Ascending aorta (tissue), 2 donors: Measurements from ENCODE around the gene ATP1B1. TPM values are rescaled to one million over a fixed set of nuclear protein-coding genes. Genes with fewer than 3 reads are reported as not detected.
"Not testable (repeated sequence)": the region's sequence is repeated elsewhere in the genome, so short reads cannot be mapped to it uniquely, and the experiment has no call there.

Experiments
- DNase-seq, 2 donors: peaks; one replicate each; pipeline ENCODE4 v3.0.0-alpha.2; 2019; ENCODE audit warnings: low spot score in 2 of 2
- H3K27ac ChIP-seq, 2 donors: fragments of 200-600 bp; sonication (generic); one replicate each; pipeline ENCODE4 v1.5.1; 2016 to 2017; ENCODE audit warnings: mild to moderate bottlenecking in 1 of 2
- H3K27me3 ChIP-seq: fragments of 200-600 bp; sonication (generic); one replicate; pipeline ENCODE4 v1.5.1; 2017
- H3K36me3 ChIP-seq, 2 donors: fragments of 200-600 bp; sonication (generic); one replicate each; pipeline ENCODE4 v1.5.1; 2016
- H3K4me1 ChIP-seq, 2 donors: fragments of 200-600 bp; sonication (generic); one replicate each; pipeline ENCODE4 v1.5.1; 2016 to 2017; ENCODE audit warnings: mild to moderate bottlenecking in 1 of 2
- H3K4me3 ChIP-seq, 2 donors: fragments of 200-600 bp; sonication (generic); one replicate each; pipeline ENCODE4 v1.5.1; 2016 to 2017; ENCODE audit warnings: mild to moderate bottlenecking in 1 of 2
- H3K9me3 ChIP-seq, 2 donors: fragments of 200-600 bp; sonication (generic); one replicate each; pipeline ENCODE4 v1.5.1; 2016
- intact Hi-C: fragments of 100-400 bp; cut with DNase I; formaldehyde crosslinking; loops from one replicate; pipeline ENCODE4 v1.15.1; 2023
- total RNA-seq: library from RNA; depleted of rRNA; stranded (reverse); fragments of >200 nt; gene quantifications from one replicate; pipeline ENCODE4 v1.1.0, GENCODE V29; 2016
- TF ChIP-seq, protein P1 (sequence below), 3 experiments: fragments of 200-600 bp in 2 of 3; fragments of 450-650 bp in 1 of 3; sonication (generic) in 2 of 3; IDR thresholded peaks; one replicate each; pipeline ENCODE4 v1.5.1; 2016 to 2019; ENCODE audit warnings: antibody characterized with exemption in 3 of 3, mild to moderate bottlenecking in 1 of 3, moderate library complexity in 1 of 3

ATP1B1 gene
- total RNA-seq, 1 donor from 2014 or later = 3.5 TPM

DNA sequence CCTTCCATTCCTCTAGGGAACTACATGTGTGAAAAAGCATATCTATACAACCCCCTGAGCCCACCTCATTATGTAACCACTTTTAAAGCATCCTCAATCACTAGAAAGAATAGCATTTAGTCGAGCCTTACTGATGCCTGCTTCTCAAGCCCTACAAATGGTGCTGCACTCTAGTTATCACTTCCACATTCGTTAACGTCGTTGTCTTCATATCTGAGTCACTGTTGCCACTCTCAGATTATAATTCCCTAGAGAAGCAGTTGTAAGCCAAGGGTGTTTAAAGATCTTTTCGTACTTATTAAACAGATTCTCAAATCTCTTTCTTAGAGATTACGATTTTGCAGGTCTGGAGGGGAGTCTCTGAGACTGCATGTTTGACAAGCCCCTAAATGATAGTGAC, 16.5 kb downstream of the ATP1B1 start:
- Histone ChIP-seq H3K36me3 (peaks cover 0 to 3% of the 10 kb centered on the region in 2 donors), H3K9me3 (no peaks in the 10 kb centered on the region), H3K4me1 (no peaks in the 10 kb centered on the region), H3K4me3 (no peak overlapping the region), H3K27me3 (no peaks in the 10 kb centered on the region), H3K27ac (no peak overlapping the region)
- intact Hi-C loops = no loop called here
- no peak for DNase-seq
- TF ChIP-seq, protein P1, sequence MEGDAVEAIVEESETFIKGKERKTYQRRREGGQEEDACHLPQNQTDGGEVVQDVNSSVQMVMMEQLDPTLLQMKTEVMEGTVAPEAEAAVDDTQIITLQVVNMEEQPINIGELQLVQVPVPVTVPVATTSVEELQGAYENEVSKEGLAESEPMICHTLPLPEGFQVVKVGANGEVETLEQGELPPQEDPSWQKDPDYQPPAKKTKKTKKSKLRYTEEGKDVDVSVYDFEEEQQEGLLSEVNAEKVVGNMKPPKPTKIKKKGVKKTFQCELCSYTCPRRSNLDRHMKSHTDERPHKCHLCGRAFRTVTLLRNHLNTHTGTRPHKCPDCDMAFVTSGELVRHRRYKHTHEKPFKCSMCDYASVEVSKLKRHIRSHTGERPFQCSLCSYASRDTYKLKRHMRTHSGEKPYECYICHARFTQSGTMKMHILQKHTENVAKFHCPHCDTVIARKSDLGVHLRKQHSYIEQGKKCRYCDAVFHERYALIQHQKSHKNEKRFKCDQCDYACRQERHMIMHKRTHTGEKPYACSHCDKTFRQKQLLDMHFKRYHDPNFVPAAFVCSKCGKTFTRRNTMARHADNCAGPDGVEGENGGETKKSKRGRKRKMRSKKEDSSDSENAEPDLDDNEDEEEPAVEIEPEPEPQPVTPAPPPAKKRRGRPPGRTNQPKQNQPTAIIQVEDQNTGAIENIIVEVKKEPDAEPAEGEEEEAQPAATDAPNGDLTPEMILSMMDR (IDR thresholded peaks at IDR 0.05) = no peak

DNA sequence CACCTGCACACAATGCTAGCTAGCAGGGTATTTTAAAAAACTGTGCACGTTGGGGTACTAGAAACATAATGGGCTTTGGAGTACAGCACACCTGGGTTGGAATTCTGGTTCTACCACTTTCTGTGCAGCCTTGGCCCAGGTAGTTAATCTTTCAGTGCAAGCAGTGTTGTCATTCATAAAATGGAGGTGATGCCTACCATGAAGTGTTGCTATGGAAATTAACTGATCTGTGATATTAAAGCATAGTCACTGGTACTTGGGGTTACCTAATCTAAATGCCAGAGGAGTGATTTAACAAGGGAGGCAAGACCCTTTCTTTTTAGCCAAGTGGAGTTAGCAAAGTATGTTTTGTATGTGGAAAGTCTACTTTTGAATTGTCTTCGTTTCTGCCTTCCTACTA, 18.0 kb downstream of the ATP1B1 start:
- TF ChIP-seq, protein P1 (IDR thresholded peaks at IDR 0.05) = no peak
- H3K36me3 ChIP-seq = peaks cover 0 to 3% of the 10 kb centered on the region in 2 donors

DNA sequence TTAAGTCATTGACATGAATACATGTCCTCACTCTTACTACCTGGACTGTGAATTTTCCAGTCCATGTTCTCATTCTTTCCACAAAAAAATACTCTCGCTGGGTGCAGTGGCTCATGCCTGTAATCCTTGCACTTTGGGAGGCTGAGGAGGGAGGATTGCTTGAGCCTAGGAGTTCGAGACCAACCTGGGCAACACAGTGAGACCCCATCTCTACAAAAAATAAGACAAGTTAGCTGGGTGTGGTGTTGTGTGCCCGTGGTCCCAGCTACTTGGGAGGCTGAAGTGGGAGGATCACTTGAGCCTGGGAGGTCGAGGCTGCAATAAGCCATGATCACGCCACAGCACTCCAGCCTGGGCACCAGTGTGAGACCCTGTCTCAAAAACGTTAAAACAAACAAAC, 19.1 kb downstream of the ATP1B1 start:
- H3K4me1 ChIP-seq, H3K27me3 ChIP-seq, H3K4me3 ChIP-seq, H3K36me3 ChIP-seq, intact Hi-C loops, DNase-seq, H3K9me3 ChIP-seq, H3K27ac ChIP-seq: not testable (repeated sequence)

More for the DNA sequence above, 18.0 kb downstream of the ATP1B1 start:
- Histone ChIP-seq H3K9me3 (no peaks in the 10 kb centered on the region), H3K27me3 (no peaks in the 10 kb centered on the region), H3K4me3 (no peak overlapping the region), H3K4me1 (no peaks in the 10 kb centered on the region), H3K27ac (no peak overlapping the region)
- intact Hi-C loops = no loop called here
- DNase-seq = no peak

DNA sequence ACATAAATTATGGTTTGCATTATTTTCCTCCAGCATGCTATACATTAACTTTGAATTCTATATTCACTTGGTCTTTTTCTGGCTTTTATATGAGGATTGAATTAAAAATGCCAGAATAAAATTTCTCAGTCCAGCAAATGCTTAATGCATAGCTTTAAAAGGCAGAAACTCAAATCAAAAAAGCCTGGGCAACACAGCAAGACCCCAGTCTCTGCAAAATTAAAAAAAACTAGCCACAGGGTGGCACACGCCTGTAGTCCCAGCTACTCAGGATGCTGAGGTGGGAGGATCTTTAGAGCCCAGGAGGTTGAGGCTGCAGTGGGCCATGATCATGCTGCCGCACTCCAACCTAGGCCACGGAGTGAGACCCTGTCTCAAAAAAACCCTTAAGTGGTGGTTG, 19.8 kb downstream of the ATP1B1 start:
- DNase-seq = no peak
- H3K4me3 ChIP-seq = no peak overlapping the region
- no peaks in the 10 kb centered on the region for H3K9me3 ChIP-seq
- TF ChIP-seq, protein P1 (IDR thresholded peaks at IDR 0.05) = no peak
- peaks cover 0 to 3% of the 10 kb centered on the region in 2 donors for H3K4me1 ChIP-seq
- H3K27me3 ChIP-seq = no peaks in the 10 kb centered on the region
- peaks cover 0 to 8% of the 10 kb centered on the region in 2 donors for H3K36me3 ChIP-seq
- intact Hi-C loops = no loop called here
- no peak overlapping the region for H3K27ac ChIP-seq

DNA sequence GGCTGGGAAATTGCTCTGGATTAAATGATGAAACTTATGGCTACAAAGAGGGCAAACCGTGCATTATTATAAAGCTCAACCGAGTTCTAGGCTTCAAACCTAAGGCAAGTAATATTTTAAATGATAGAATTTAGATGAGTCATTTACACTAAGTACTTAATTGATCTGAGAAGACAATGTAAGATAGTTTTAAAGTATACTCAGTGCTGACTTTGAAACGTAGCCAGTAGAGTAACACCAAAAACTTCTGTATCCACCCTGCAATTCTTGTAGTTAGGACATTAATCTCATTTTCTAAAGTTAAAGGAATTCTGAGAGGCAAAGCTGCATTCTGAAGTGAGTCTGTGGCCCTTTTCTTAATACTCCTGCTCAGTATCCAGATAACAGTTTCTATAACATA, 20.8 kb downstream of the ATP1B1 start:
- H3K36me3 ChIP-seq = peaks cover 0 to 12% of the 10 kb centered on the region in 2 donors
- peaks cover 0 to 3% of the 10 kb centered on the region in 2 donors for H3K4me1 ChIP-seq
- no peak overlapping the region for H3K27ac ChIP-seq

DNA sequence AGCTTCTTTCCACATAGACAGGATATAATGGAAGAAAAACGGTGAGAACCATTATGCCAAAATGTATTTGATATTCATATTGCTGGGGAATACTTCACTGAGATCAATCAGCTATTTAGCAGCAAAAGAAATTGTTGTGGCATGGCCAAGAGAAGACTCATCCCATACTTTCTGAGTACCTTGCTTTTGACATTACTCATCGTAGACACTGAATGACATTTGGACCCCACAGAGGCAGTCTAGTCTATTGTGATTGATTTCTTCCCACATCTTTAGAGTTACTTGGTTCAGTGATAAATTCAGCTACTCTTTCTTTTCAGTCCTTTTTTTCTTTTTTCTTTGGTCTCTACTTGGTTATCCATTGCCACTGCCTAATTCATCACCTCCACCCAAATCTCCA, 22.1 kb downstream of the ATP1B1 start:
- Histone ChIP-seq H3K27ac (no peak overlapping the region), H3K9me3 (no peaks in the 10 kb centered on the region), H3K4me1 (peaks cover 0 to 3% of the 10 kb centered on the region in 2 donors), H3K27me3 (no peaks in the 10 kb centered on the region), H3K4me3 (no peak overlapping the region), H3K36me3 (peaks cover 0 to 12% of the 10 kb centered on the region in 2 donors)
- TF ChIP-seq, protein P1 (IDR thresholded peaks at IDR 0.05) = no peak
- DNase-seq = no peak
- intact Hi-C loops = no loop called here

More for the DNA sequence above, 20.8 kb downstream of the ATP1B1 start:
- no peak for DNase-seq
- Histone ChIP-seq H3K27me3 (no peaks in the 10 kb centered on the region), H3K4me3 (no peak overlapping the region), H3K9me3 (no peaks in the 10 kb centered on the region)
- intact Hi-C loops = no loop called here
- TF ChIP-seq, protein P1 (IDR thresholded peaks at IDR 0.05) = no peak
